Inflammatory macrophage treated with lipopolysaccharide for 4 hours (primary cell): ENCODE data around the gene ERGIC3.
"Not testable (repeated sequence)": the region's sequence is repeated elsewhere in the genome, so short reads cannot be mapped to it uniquely, and the experiment has no call there.

ENCODE experiments used
- DNase-seq: peaks from one replicate; pipeline ENCODE4 v3.0.0-alpha.2; 2020

The ERGIC3 gene

GRCh38 chr20:35523298-35523888, 18.5 kb upstream of the ERGIC3 start:
- peak; percentile 7 for DNase-seq

- no peak for DNase-seq
Measured at GRCh38 chr20:35525639-35526038, 16.2 kb upstream of the ERGIC3 start.

GRCh38 chr20:35527122-35527769, 14.6 kb upstream of the ERGIC3 start:
- no peak for DNase-seq

GRCh38 chr20:35529552-35529951, 12.3 kb upstream of the ERGIC3 start, which contains the start of gene C20orf173:
C20orf173 (minus strand) TSS chr20:35529652; CDS start chr20:35529373, 279 bp downstream.
- no peak for DNase-seq

- peak; percentile 62 for DNase-seq
Measured at GRCh38 chr20:35539756-35540212, 2.1 kb upstream of the ERGIC3 start.

GRCh38 chr20:35541118-35541782, 628 bp upstream of the ERGIC3 start:
- no peak for DNase-seq

GRCh38 chr20:35542990-35543389, 1.1 kb downstream of the ERGIC3 start:
- DNase-seq: no peak

GRCh38 chr20:35544436-35544835, 2.6 kb downstream of the ERGIC3 start:
- DNase-seq: no peak

GRCh38 chr20:35544941-35545340, 3.1 kb downstream of the ERGIC3 start:
- not testable (repeated sequence) for DNase-seq

- no peak for DNase-seq
Measured at GRCh38 chr20:35546127-35546526, 4.2 kb downstream of the ERGIC3 start.

GRCh38 chr20:35547329-35547728, 5.5 kb downstream of the ERGIC3 start:
- no peak for DNase-seq

- no peak for DNase-seq
Measured at GRCh38 chr20:35551503-35551902, 9.6 kb downstream of the ERGIC3 start.

GRCh38 chr20:35552914-35553313, 11.0 kb downstream of the ERGIC3 start:
- no peak for DNase-seq

GRCh38 chr20:35555461-35555860, 13.6 kb downstream of the ERGIC3 start:
- DNase-seq: not testable (repeated sequence)

GRCh38 chr20:35555951-35556645, 14.2 kb downstream of the ERGIC3 start:
- DNase-seq: no peak

GRCh38 chr20:35556871-35557270, 15.0 kb downstream of the ERGIC3 start:
- no peak for DNase-seq

GRCh38 chr20:35558451-35558850, 16.6 kb downstream of the ERGIC3 start:
- DNase-seq: no peak

- no peak for DNase-seq
Measured at GRCh38 chr20:35559042-35559693, 17.3 kb downstream of the ERGIC3 start.

GRCh38 chr20:35560105-35560511, 18.2 kb downstream of the ERGIC3 start:
- no peak for DNase-seq

GRCh38 chr20:35560541-35560940, 18.7 kb downstream of the ERGIC3 start:
- DNase-seq: no peak

GRCh38 chr20:35561268-35561667, 19.4 kb downstream of the ERGIC3 start:
- DNase-seq: no peak

GRCh38 chr20:35561671-35562070, 19.8 kb downstream of the ERGIC3 start:
- DNase-seq: no peak

- DNase-seq: no peak
Measured at GRCh38 chr20:35562541-35563110, 20.7 kb downstream of the ERGIC3 start.
